GM12892 (cell line): ENCODE results near the gene ADGRL3.

Source experiments
- POLR2A ChIP-seq: IDR thresholded peaks from 2 replicates; pipeline ENCODE4 v1.6.1; 2011; ENCODE audit warnings: low read depth, low read length, control low read depth
- POLR2AphosphoS5 ChIP-seq: IDR thresholded peaks from 2 replicates; pipeline ENCODE4 v1.6.1; 2011; ENCODE audit warnings: low read depth, low read length, control low read depth

DNA sequence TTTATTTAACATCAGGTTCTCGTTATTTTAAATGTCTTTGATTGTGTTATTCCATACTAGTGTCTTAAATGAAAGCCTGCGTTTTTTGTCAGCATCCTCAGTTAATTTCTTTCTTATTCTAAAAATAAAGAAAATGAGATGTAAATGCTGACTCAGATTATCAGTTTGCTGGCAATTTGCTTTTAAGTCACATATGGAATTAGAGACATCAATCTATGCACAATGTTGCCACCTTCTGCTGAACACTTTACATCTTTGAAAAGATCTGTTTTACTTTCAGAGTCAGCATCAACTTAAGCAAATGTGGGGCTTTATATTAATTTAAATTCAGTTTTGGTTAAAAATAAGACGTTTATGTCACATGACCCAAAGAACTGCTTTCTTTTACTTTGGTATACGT, 99.2 kb downstream of the ADGRL3 start:
- TF ChIP-seq POLR2A: no peak
- TF ChIP-seq POLR2AphosphoS5: no peak
